Muscle layer of colon (tissue), 2 donors: ENCODE results near the gene PACC1.

Source experiments
- H3K27ac ChIP-seq: one replicate; pipeline ENCODE4 v1.7.0; 2013; ENCODE audit warnings: low read depth, mild to moderate bottlenecking, low read length, moderate library complexity
- H3K27me3 ChIP-seq, 2 donors: one replicate each; pipeline ENCODE4 v1.7.0; 2013; ENCODE audit warnings: low read length in 2 of 2, mild to moderate bottlenecking in 2 of 2; ENCODE audit not compliant: insufficient read depth in 2 of 2, control insufficient read depth in 1 of 2
- H3K36me3 ChIP-seq: one replicate; pipeline ENCODE4 v1.7.0; 2013; ENCODE audit warnings: mild to moderate bottlenecking, low read length; ENCODE audit not compliant: insufficient read depth
- H3K4me1 ChIP-seq: one replicate; pipeline ENCODE4 v1.7.0; 2013; ENCODE audit warnings: mild to moderate bottlenecking, low read length; ENCODE audit not compliant: insufficient read depth
- H3K4me3 ChIP-seq, 2 donors: one replicate each; pipeline ENCODE4 v1.7.0; 2013; ENCODE audit warnings: low read length in 2 of 2, low read depth in 1 of 2, mild to moderate bottlenecking in 1 of 2, moderate library complexity in 1 of 2
- H3K9ac ChIP-seq: one replicate; pipeline ENCODE4 v1.7.0; 2013; ENCODE audit warnings: low read length
- H3K9me3 ChIP-seq: one replicate; pipeline ENCODE4 v1.7.0; 2013; ENCODE audit warnings: mild to moderate bottlenecking, low read length
- donor health status: abdominal sarcoma.
- donor health status: Adenocarcinoma of cecum.

PACC1 gene

GRCh38 chr1:212434992-212435391 is 20.3 kb upstream of the PACC1 start:
- Histone ChIP-seq H3K27me3 (no peaks in the 10 kb centered on the region), H3K4me3 (no peak overlapping the region), H3K4me1 (peaks cover 14% of the 10 kb centered on the region), H3K9me3 (no peaks in the 10 kb centered on the region), H3K9ac (no peak overlapping the region), H3K36me3 (no peaks in the 10 kb centered on the region), H3K27ac (no peak overlapping the region)

DNA sequence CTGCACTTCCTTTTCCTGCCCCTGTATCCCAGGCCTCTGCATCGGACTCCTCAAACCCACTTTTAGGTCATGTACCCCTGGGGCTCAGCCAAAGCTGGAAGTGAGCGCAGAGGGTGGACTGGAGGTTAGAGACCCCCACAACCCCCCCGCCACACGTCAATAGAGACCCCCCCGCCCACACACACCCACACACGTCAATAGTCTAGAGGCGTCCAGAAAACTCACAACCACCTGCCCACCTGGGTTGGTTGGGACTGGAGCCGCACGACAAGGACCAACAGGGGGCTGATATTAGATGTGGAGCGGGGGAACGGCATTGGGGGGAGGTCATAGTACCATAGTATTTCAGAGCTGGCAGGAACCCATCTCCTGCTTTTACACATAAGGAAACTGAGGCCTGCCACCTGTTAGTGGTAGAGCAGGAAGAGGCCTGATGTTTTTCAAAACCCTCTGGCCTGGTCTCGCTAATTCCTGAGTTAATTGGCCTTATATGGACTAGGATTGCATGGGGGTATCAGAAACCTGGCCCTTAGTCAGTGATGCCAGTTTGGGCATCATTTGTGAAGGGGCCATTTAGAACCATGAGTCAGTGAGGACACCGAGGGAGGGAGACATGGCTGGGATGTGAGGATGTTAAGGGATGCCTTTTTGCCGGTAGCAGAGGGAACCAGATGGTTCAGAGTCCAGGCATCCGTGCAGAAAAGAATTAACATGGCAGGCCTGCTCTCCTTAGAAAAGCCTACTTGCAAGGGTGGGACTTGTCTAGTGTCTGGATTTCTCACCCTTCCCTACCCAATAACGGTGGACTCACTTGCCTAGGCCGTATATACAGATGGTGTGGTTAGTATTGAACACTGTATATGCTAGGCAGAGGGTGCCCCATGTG is 19.1 kb upstream of the PACC1 start:
- H3K36me3 ChIP-seq = no peaks in the 10 kb centered on the region
- no peaks in the 10 kb centered on the region for H3K27me3 ChIP-seq
- peak overlapping the region; percentile 85 for H3K27ac ChIP-seq

DNA sequence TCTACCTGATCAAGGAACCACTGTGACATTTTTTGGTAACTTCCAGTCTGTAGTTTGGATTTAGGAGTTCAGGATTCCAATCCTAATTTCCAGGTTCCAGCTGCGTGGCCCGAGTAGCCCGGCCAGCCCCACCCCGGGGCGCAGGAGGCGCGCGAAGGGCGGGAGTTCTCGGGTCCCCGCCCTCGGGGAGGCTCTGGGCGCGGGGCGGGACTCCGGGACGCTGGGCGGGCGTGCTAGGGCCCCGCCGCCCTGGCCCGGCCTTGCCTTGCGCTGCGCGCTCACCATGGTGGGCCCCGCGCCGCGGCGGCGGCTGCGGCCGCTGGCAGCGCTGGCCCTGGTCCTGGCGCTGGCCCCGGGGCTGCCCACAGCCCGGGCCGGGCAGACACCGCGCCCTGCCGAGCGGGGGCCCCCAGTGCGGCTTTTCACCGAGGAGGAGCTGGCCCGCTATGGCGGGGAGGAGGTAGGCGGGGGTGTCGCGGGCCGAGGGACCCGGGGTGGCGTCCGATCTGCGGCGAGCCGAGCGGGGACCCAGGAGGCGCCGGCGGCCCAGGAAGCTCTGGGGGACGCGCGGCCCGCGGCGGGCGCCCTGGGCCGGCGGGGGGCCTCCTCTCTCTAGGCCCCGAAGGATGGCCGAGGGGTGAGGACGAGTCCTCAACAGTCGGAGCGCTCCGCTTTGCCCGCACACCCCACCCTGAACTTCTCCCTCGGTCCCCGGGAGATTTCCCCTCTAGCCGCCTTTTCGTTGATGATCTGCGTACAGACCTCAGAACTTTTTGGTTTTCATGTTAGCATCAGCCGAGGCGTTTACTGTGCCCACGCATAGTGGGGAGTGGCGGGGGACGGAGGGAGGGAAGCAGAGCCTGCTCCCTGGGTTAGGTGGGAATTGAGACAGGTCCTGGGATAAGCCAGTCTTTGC is 18.2 kb upstream of the PACC1 start, which contains the start of gene NENF:
Gene NENF, plus strand, starts transcription at position 260 of the 916 bp plus-strand sequence. Its CDS starts 24 bp downstream, at position 284.
- H3K27ac ChIP-seq = peak within 1 kb of the TSS; percentile 85

More for the DNA sequence above, 19.1 kb upstream of the PACC1 start:
- Histone ChIP-seq H3K4me1 (peaks cover 14% of the 10 kb centered on the region), H3K9me3 (no peaks in the 10 kb centered on the region), H3K9ac (peak overlapping the region; percentile 85), H3K4me3 (peak overlapping the region; percentile 71 to 78)

GRCh38 chr1:212432272-212432660 is 17.6 kb upstream of the PACC1 start:
- H3K9me3 ChIP-seq = no peaks in the 10 kb centered on the region
- peak overlapping the region; percentile 61 for H3K27ac ChIP-seq
- peaks cover 14% of the 10 kb centered on the region for H3K4me1 ChIP-seq
- no peaks in the 10 kb centered on the region for H3K27me3 ChIP-seq
- no peaks in the 10 kb centered on the region for H3K36me3 ChIP-seq
- peak overlapping the region; percentile 63 for H3K9ac ChIP-seq
- peak overlapping the region in 1 of 2 donors; percentile 56 for H3K4me3 ChIP-seq

More for the DNA sequence above, 18.2 kb upstream of the PACC1 start, which contains the start of gene NENF:
- no peaks in the 10 kb centered on the region for H3K9me3 ChIP-seq
- no peaks in the 10 kb centered on the region for H3K36me3 ChIP-seq
- no peaks in the 10 kb centered on the region for H3K27me3 ChIP-seq
- peak within 1 kb of the TSS; percentile 85 for H3K9ac ChIP-seq
- peaks cover 14% of the 10 kb centered on the region for H3K4me1 ChIP-seq
- peak within 1 kb of the TSS; percentile 71 to 78 for H3K4me3 ChIP-seq

DNA sequence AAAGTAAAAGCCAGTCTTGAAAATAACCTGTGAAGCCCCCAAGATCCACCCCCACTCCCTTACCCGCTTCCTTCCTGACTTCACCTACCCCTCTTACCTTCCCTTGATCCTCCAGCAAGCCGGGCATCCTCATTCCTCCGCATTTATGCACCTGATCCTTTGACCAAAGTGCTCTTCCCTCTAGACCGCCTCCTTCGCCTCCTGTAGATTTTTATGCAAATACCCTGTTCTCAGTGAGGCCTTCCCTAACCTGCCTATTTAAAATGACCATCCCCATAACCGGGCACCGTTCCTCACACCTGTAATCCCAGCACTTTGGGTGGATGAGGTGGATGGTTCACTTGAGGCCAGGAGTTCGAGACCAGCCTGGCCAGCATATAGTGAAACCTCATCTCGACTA is 17.0 kb upstream of the PACC1 start:
- Histone ChIP-seq H3K9ac (no peak overlapping the region), H3K27ac (no peak overlapping the region)

GRCh38 chr1:212430955-212431394 is 16.3 kb upstream of the PACC1 start:
- no peak overlapping the region for H3K4me3 ChIP-seq

More for the DNA sequence above, 17.0 kb upstream of the PACC1 start:
- Histone ChIP-seq H3K36me3 (no peaks in the 10 kb centered on the region), H3K4me3 (no peak overlapping the region), H3K27me3 (no peaks in the 10 kb centered on the region), H3K4me1 (peaks cover 14% of the 10 kb centered on the region), H3K9me3 (no peaks in the 10 kb centered on the region)

DNA sequence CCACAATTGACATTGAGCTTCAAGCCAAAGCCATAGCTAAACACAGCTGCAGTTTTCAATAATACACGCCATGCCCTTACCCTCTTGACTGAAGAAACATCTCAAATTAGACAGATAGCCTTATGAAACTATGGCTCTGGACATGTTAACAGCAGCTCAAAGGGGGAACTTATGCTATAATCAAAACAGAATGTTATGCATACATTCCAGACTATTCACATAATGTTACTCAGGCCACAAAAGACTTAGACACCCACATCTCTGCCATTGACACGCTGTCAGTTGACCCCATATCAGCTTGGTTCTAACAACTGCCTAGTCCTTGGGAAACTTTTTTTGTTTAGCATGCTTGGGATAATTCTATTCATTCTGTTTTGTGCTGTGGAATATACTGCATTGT is 15.7 kb upstream of the PACC1 start:
- no peaks in the 10 kb centered on the region for H3K36me3 ChIP-seq
- H3K27me3 ChIP-seq = no peaks in the 10 kb centered on the region
- H3K9ac ChIP-seq = no peak overlapping the region
- no peaks in the 10 kb centered on the region for H3K9me3 ChIP-seq
- no peak overlapping the region for H3K27ac ChIP-seq
- peaks cover 14% of the 10 kb centered on the region for H3K4me1 ChIP-seq
- no peak overlapping the region for H3K4me3 ChIP-seq

More at GRCh38 chr1:212430955-212431394, 16.3 kb upstream of the PACC1 start:
- Histone ChIP-seq H3K27me3 (no peaks in the 10 kb centered on the region), H3K9ac (no peak overlapping the region), H3K9me3 (no peaks in the 10 kb centered on the region), H3K36me3 (no peaks in the 10 kb centered on the region), H3K4me1 (peaks cover 14% of the 10 kb centered on the region), H3K27ac (no peak overlapping the region)

GRCh38 chr1:212428496-212428895 is 13.8 kb upstream of the PACC1 start:
- no peak overlapping the region for H3K4me3 ChIP-seq
- no peak overlapping the region for H3K27ac ChIP-seq
- H3K36me3 ChIP-seq = no peaks in the 10 kb centered on the region
- no peaks in the 10 kb centered on the region for H3K27me3 ChIP-seq
- H3K4me1 ChIP-seq = peaks cover 7% of the 10 kb centered on the region
- H3K9ac ChIP-seq = no peak overlapping the region
- H3K9me3 ChIP-seq = no peaks in the 10 kb centered on the region

GRCh38 chr1:212423879-212424278 is 9.2 kb upstream of the PACC1 start:
- no peak overlapping the region for H3K27ac ChIP-seq
- no peaks in the 10 kb centered on the region for H3K9me3 ChIP-seq
- no peak overlapping the region for H3K4me3 ChIP-seq
- H3K9ac ChIP-seq = no peak overlapping the region
- H3K36me3 ChIP-seq = no peaks in the 10 kb centered on the region
- H3K27me3 ChIP-seq = no peaks in the 10 kb centered on the region
- H3K4me1 ChIP-seq = no peaks in the 10 kb centered on the region

GRCh38 chr1:212421165-212421564 is 6.5 kb upstream of the PACC1 start:
- Histone ChIP-seq H3K27ac (no peak overlapping the region), H3K4me3 (no peak overlapping the region), H3K9ac (no peak overlapping the region), H3K36me3 (no peaks in the 10 kb centered on the region), H3K27me3 (no peaks in the 10 kb centered on the region), H3K9me3 (no peaks in the 10 kb centered on the region), H3K4me1 (no peaks in the 10 kb centered on the region)
